GM21528 (cell line): ENCODE results near the gene RGS16.
"Not testable (repeated sequence)": the region's sequence is repeated elsewhere in the genome, so short reads cannot be mapped to it uniquely, and the experiment has no call there.

Source experiments
- ATAC-seq: cut with Tn5 transposase; IDR thresholded peaks from one replicate; pipeline ENCODE4 v1.9.1; 2021; ENCODE audit warnings: mild to moderate bottlenecking, moderate library complexity; ENCODE audit not compliant: unreplicated experiment, low FRiP score

RGS16 gene

GRCh38 chr1:182604175-182605164 is at the start of gene RGS16:
Gene RGS16 (minus strand): TSS chr1:182604389. CDS start chr1:182604259, 130 bp downstream.
- ATAC-seq: peak; percentile 88

GRCh38 chr1:182653986-182654385 is 49.8 kb upstream of the RGS16 start:
- ATAC-seq: no peak

GRCh38 chr1:182652933-182653332 is 48.7 kb upstream of the RGS16 start:
- ATAC-seq: no peak

GRCh38 chr1:182651339-182651724 is 47.1 kb upstream of the RGS16 start:
- no peak for ATAC-seq

GRCh38 chr1:182650678-182651338 is 46.6 kb upstream of the RGS16 start:
- no peak for ATAC-seq

- no peak for ATAC-seq
These were observed 44.9 kb upstream of the RGS16 start for GRCh38 chr1:182649041-182649440.

GRCh38 chr1:182646739-182647138 is 42.5 kb upstream of the RGS16 start:
- ATAC-seq: no peak

GRCh38 chr1:182644886-182645285 is 40.7 kb upstream of the RGS16 start:
- ATAC-seq: no peak

- ATAC-seq: no peak
These were observed 39.5 kb upstream of the RGS16 start for GRCh38 chr1:182643699-182644098.

- no peak for ATAC-seq
These were observed 38.3 kb upstream of the RGS16 start for GRCh38 chr1:182642461-182642860.

GRCh38 chr1:182641561-182641960 is 37.4 kb upstream of the RGS16 start:
- no peak for ATAC-seq

GRCh38 chr1:182639330-182639729 is 35.1 kb upstream of the RGS16 start:
- ATAC-seq: no peak

- no peak for ATAC-seq
These were observed 33.6 kb upstream of the RGS16 start for GRCh38 chr1:182637769-182638168.

- ATAC-seq: no peak
These were observed 31.7 kb upstream of the RGS16 start for GRCh38 chr1:182635871-182636270.

GRCh38 chr1:182634306-182635072 is 30.3 kb upstream of the RGS16 start:
- ATAC-seq: no peak

GRCh38 chr1:182633657-182634281 is 29.6 kb upstream of the RGS16 start:
- ATAC-seq: no peak

GRCh38 chr1:182633031-182633430 is 28.8 kb upstream of the RGS16 start:
- ATAC-seq: no peak

- not testable (repeated sequence) for ATAC-seq
These were observed 28.3 kb upstream of the RGS16 start for GRCh38 chr1:182632441-182632857.

GRCh38 chr1:182631954-182632353 is 27.8 kb upstream of the RGS16 start:
- no peak for ATAC-seq

GRCh38 chr1:182631053-182631677 is 27.0 kb upstream of the RGS16 start:
- ATAC-seq: no peak
